Chondrocyte (in vitro differentiated cells): ENCODE results near the gene EYS. TPM values are rescaled to one million over a fixed set of nuclear protein-coding genes. Genes with fewer than 3 reads are reported as not detected.

Experiments used
- DNase-seq: peaks from one replicate; pipeline ENCODE4 v3.0.0; 2021; ENCODE audit warnings: mixed read lengths, low spot score
- H3K27ac Mint-ChIP-seq: one replicate; pipeline ENCODE4 v1.8.0; 2021; ENCODE audit warnings: mild to moderate bottlenecking, moderate library complexity, mixed read lengths; ENCODE audit not compliant: unreplicated experiment
- H3K27me3 Mint-ChIP-seq: 2 replicates; pipeline ENCODE4 v1.8.0; 2021; ENCODE audit warnings: low read depth, mixed read lengths
- H3K36me3 Mint-ChIP-seq: 2 replicates; pipeline ENCODE4 v1.8.0; 2021; ENCODE audit warnings: low read depth, mixed read lengths
- H3K4me1 Mint-ChIP-seq: 2 replicates; pipeline ENCODE4 v1.8.0; 2021; ENCODE audit warnings: low read depth, mild to moderate bottlenecking, mixed read lengths
- H3K4me3 Mint-ChIP-seq: one replicate; pipeline ENCODE4 v1.8.0; 2021; ENCODE audit warnings: mild to moderate bottlenecking, moderate library complexity, mixed read lengths; ENCODE audit not compliant: unreplicated experiment
- H3K9me3 Mint-ChIP-seq: 2 replicates; pipeline ENCODE4 v1.8.0; 2021; ENCODE audit warnings: low read depth, mixed read lengths
- CTCF ChIP-seq: fragments of 200-600 bp; sonication (generic); IDR thresholded peaks from 2 replicates; pipeline ENCODE4 v1.5.0; 2021; ENCODE audit warnings: antibody characterized with exemption, mild to moderate bottlenecking, moderate library complexity
- total RNA-seq: library from RNA; stranded (reverse); gene quantifications from 3 replicates; pipeline ENCODE4 v1.2.1, GENCODE V29; 2021

EYS gene
- total RNA-seq, 1 donor from 2014 or later: not detected

GRCh38 chr6:63799813-63800212 lies 1907.2 kb downstream of the EYS start:
- DNase-seq: no peak
- H3K9me3 Mint-ChIP-seq: no peaks in the 10 kb centered on the region

GRCh38 chr6:63799313-63799712 lies 1907.7 kb downstream of the EYS start:
- Mint-ChIP-seq H3K9me3 (no peaks in the 10 kb centered on the region), H3K4me3 (no peak overlapping the region), H3K27ac (no peak overlapping the region), H3K36me3 (no peaks in the 10 kb centered on the region), H3K4me1 (peaks cover 3% of the 10 kb centered on the region), H3K27me3 (peaks cover 21% of the 10 kb centered on the region)
- no peak for DNase-seq
- TF ChIP-seq CTCF: no peak

More at GRCh38 chr6:63799813-63800212, 1907.2 kb downstream of the EYS start:
- Mint-ChIP-seq H3K4me1 (peaks cover 8% of the 10 kb centered on the region), H3K36me3 (no peaks in the 10 kb centered on the region), H3K27ac (no peak overlapping the region), H3K4me3 (no peak overlapping the region), H3K27me3 (peaks cover 20% of the 10 kb centered on the region)
- TF ChIP-seq CTCF: no peak

GRCh38 chr6:63798378-63798777 lies 1908.6 kb downstream of the EYS start:
- no peak for TF ChIP-seq CTCF
- Mint-ChIP-seq H3K27ac (no peak overlapping the region), H3K4me3 (no peak overlapping the region), H3K36me3 (no peaks in the 10 kb centered on the region), H3K27me3 (peaks cover 28% of the 10 kb centered on the region), H3K4me1 (no peaks in the 10 kb centered on the region), H3K9me3 (no peaks in the 10 kb centered on the region)
- no peak for DNase-seq

- Mint-ChIP-seq H3K27me3 (peaks cover 31% of the 10 kb centered on the region), H3K36me3 (no peaks in the 10 kb centered on the region), H3K9me3 (no peaks in the 10 kb centered on the region), H3K4me1 (no peaks in the 10 kb centered on the region), H3K27ac (no peak overlapping the region), H3K4me3 (no peak overlapping the region)
- TF ChIP-seq CTCF: no peak
- no peak for DNase-seq
Measured at GRCh38 chr6:63797721-63798120, 1909.3 kb downstream of the EYS start.

- no peaks in the 10 kb centered on the region for H3K36me3 Mint-ChIP-seq
- peaks cover 28% of the 10 kb centered on the region for H3K27me3 Mint-ChIP-seq
- H3K9me3 Mint-ChIP-seq: no peaks in the 10 kb centered on the region
- H3K27ac Mint-ChIP-seq: no peak overlapping the region
- H3K4me3 Mint-ChIP-seq: no peak overlapping the region
- no peak for TF ChIP-seq CTCF
- H3K4me1 Mint-ChIP-seq: no peaks in the 10 kb centered on the region
- no peak for DNase-seq
Measured at GRCh38 chr6:63795826-63796225, 1911.2 kb downstream of the EYS start.
